ACHN (cell line): ENCODE data around the gene SMIM10L1.

Experiments used
- DNase-seq: peaks from one replicate; pipeline ENCODE4 v3.0.0-alpha.2; 2015
- in situ Hi-C: cut with HindIII; loops from 2 replicates; pipeline ENCODE4 v1.10.0; 2017; ENCODE audit warnings: low sequenced_read_pairs, low pct_ligation_motif_present, low pct_unique_long_range_greater_than_20kb

Gene SMIM10L1

DNA sequence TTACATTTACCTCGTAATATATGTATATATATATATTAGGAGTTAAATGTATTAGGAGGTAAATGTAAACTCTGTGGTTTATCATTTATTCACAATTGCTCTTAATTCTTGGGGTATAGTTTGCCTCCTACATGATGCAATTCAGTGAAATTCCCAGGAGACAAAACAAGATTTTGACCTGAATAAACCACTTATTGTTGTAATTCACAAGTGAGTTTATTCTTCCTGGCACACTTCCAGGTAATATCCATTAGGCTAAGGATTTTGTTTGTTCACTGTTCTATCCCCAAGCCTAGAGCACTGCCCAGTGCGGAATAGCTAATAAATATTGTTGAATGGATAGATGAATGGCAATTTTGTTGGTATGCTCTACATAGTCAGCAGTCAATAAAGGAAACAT is 3.0 kb downstream of the SMIM10L1 start:
- in situ Hi-C loops = no loop called here
- DNase-seq = no peak

DNA sequence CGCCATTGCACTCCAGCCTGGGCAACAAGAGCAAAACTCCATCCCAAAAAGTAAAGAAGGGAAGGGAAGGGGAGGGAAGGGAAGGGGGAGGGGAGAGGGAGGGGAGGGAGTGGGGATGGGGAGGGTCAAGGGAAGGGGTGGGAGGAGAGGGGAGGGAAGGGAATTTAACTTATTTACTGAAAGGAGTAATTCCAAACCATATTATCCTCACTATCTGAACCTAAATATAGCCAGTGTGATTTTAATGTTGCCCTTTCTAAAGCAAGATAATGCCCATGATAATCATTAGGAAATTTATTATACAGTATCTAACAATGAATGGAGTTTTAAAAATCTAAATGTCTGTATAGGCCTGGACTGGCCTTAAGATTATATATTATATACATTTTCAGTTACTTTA is 7.3 kb downstream of the SMIM10L1 start:
- in situ Hi-C loops = no loop called here
- no peak for DNase-seq

DNA sequence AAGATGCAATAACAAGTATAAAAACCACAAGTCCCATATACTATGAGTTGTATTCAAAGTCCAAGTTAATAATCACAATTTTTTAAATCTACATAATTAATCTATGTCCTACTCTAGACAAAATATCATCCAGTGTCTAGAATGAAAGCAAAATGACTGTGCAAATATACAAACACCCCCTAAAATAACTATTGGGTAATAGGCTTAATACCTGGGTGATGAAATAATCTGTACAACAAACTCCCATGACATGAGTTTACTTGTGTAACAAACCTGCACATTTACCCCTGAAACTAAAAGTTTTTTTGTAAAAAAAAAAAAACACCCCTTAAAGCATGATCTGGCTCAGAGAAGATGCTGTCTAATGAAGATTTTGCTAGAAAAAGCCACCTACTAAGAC is 11.5 kb downstream of the SMIM10L1 start:
- in situ Hi-C loops = no loop called here
- DNase-seq = no peak

DNA sequence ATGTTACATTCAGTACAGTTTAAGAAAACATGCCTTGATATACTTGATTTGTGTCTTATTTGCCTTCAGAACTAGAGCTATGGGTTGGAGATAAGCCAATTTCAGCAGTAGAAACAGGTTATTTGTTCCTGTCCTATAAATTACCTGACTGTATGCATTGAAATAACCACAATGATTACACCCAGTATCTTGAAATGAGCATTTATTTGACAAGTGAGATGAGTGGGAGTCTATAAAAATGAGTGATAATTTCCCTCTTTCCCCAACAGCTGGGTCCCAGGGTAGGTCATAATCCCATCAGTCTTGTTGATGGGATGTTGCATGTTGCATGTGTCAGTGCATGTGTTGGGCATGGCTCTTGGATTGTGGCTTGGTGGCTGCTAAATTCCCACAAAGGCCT is 12.0 kb downstream of the SMIM10L1 start:
- no peak for DNase-seq
- in situ Hi-C loops = no loop called here

DNA sequence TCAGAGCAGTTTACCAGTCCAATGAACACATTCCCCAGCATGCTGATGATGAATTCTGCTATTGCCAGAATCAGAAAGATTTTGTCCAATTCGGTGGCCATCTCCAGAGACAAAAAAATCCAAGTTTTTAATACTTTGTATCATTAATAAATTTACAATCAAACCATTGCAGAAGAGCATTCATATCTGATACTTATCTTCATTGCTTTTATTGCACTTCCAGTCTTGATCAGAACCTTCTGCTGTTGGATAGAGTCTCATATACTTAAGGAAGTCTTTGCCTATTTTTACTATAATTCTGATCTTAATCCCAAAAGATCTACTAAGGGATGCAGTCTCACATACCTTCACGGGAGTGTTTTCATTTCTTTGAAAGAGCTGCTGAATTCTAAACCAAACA is 15.8 kb downstream of the SMIM10L1 start, which contains the start of gene TAS2R42:
Gene TAS2R42, minus strand, starts transcription at position 101 of the 400 bp plus-strand sequence. Its CDS starts 0 bp downstream, at position 101.
- no peak for DNase-seq
- in situ Hi-C loops = no loop called here

DNA sequence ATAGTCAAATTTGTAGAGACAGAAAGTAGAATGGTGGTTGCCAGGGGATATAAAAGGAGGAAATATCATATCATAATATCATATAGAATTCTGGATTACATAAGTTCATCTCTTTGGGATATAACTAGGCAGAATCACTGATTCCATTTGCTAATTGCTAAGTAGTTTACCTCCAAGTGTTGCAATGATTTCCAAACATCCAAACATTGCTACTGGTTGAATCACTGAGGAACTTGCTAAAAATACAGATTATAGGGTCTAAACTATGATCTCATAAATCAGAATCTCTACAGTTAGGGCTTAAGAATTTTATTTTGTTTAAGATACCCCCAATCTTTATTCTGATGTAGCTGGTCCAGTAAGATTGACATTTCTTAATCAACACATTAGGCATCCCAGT is 31.8 kb downstream of the SMIM10L1 start:
- in situ Hi-C loops = no loop called here
- DNase-seq = no peak

DNA sequence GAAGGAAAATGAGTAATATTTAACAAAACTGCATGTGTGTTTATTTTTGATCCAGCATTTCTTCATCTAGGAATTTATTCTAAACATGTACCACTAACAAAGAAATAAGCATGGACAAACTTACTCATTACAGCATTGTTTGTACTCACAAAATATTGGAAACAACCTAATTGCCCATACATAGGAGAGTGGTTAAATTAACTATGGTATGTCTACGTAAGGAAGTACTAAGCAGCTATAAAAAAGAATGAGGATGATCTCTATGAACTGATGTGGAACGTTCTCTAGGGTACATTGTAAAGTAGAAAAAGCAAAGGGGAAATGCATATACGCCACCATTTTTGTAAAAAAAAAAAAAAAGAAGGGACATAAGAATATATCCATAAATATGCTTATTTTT is 33.2 kb downstream of the SMIM10L1 start:
- in situ Hi-C loops = no loop called here

DNA sequence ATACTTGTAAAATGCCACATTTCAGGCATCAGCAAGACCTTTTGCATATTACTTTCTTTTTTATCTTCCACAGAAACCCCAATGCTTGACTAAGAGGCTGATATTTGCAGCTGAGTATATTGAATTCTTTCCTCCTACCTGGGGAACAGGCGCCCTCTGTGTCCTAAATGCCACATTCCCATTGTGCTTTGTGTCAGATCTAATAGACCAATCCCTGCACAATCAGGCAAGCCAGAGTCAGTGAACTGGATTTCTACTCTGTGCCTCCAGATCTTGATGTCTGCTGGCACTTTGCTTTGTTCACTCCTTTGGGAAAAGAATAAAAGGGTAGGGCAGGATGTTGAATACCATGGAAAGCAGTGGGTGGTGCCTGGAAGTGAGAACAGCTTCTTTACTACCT is 38.1 kb downstream of the SMIM10L1 start:
- in situ Hi-C loops = no loop called here
- no peak for DNase-seq

More for the DNA sequence above, 33.2 kb downstream of the SMIM10L1 start:
- DNase-seq = no peak
